ENCODE data around the gene C2orf68.

- TF ChIP-seq, protein P1, sequence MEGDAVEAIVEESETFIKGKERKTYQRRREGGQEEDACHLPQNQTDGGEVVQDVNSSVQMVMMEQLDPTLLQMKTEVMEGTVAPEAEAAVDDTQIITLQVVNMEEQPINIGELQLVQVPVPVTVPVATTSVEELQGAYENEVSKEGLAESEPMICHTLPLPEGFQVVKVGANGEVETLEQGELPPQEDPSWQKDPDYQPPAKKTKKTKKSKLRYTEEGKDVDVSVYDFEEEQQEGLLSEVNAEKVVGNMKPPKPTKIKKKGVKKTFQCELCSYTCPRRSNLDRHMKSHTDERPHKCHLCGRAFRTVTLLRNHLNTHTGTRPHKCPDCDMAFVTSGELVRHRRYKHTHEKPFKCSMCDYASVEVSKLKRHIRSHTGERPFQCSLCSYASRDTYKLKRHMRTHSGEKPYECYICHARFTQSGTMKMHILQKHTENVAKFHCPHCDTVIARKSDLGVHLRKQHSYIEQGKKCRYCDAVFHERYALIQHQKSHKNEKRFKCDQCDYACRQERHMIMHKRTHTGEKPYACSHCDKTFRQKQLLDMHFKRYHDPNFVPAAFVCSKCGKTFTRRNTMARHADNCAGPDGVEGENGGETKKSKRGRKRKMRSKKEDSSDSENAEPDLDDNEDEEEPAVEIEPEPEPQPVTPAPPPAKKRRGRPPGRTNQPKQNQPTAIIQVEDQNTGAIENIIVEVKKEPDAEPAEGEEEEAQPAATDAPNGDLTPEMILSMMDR (IDR thresholded peaks at IDR 0.05) = no peak
- TF ChIP-seq EZH2 (IDR thresholded peaks at IDR 0.05; ENCODE audit: borderline replicate concordance, insufficient read depth, low read depth, low read length, poor library complexity, severe bottlenecking) = no peak
These were observed 23.2 kb downstream of the C2orf68 start for GRCh38 chr2:85588645-85589044.

Measured in B cell (primary cell).